ENCODE measurements around the gene GTF2H2.
"Not testable (repeated sequence)": the region's sequence is repeated elsewhere in the genome, so short reads cannot be mapped to it uniquely, and the experiment has no call there.

GTF2H2 gene

GRCh38 chr5:71067262-71067928, at the start of gene GTF2H2:
TSS of gene GTF2H2 (minus strand) at chr5:71067676. CDS start at chr5:71062763, 4,913 bp downstream.
- DNase-seq: not testable (repeated sequence)

- DNase-seq: not testable (repeated sequence)
Measured at GRCh38 chr5:71109730-71110275, 42.3 kb upstream of the GTF2H2 start.

- DNase-seq: not testable (repeated sequence)
Measured at GRCh38 chr5:71099996-71100395, 32.5 kb upstream of the GTF2H2 start.

- not testable (repeated sequence) for DNase-seq
Measured at GRCh38 chr5:71097930-71098203, 30.4 kb upstream of the GTF2H2 start.

GRCh38 chr5:71097173-71097929, 29.9 kb upstream of the GTF2H2 start:
- not testable (repeated sequence) for DNase-seq

- DNase-seq: not testable (repeated sequence)
Measured at GRCh38 chr5:71089773-71090172, 22.3 kb upstream of the GTF2H2 start.

- DNase-seq: not testable (repeated sequence)
Measured at GRCh38 chr5:71088754-71089153, 21.3 kb upstream of the GTF2H2 start.

GRCh38 chr5:71086145-71086544, 18.7 kb upstream of the GTF2H2 start:
- DNase-seq: not testable (repeated sequence)

GRCh38 chr5:71084280-71085063, 17.0 kb upstream of the GTF2H2 start:
- not testable (repeated sequence) for DNase-seq

GRCh38 chr5:71082898-71083297, 15.4 kb upstream of the GTF2H2 start:
- DNase-seq: not testable (repeated sequence)

- not testable (repeated sequence) for DNase-seq
Measured at GRCh38 chr5:71082340-71082739, 14.9 kb upstream of the GTF2H2 start.

GRCh38 chr5:71061322-71061721, 6.2 kb downstream of the GTF2H2 start:
- DNase-seq: not testable (repeated sequence)

GRCh38 chr5:71059426-71059825, 8.1 kb downstream of the GTF2H2 start:
- not testable (repeated sequence) for DNase-seq

- not testable (repeated sequence) for DNase-seq
Measured at GRCh38 chr5:71044808-71045207, 22.7 kb downstream of the GTF2H2 start.

- not testable (repeated sequence) for DNase-seq
Measured at GRCh38 chr5:71044128-71044527, 23.3 kb downstream of the GTF2H2 start.

GRCh38 chr5:71031046-71031776, 36.3 kb downstream of the GTF2H2 start:
- not testable (repeated sequence) for DNase-seq

GRCh38 chr5:71025289-71025953, 42.1 kb downstream of the GTF2H2 start, which contains the start of gene NAIP:
TSS of gene NAIP (minus strand) at chr5:71025339. CDS start at chr5:71012915, 12,424 bp downstream.
- not testable (repeated sequence) for DNase-seq

GRCh38 chr5:71020643-71021042, 46.8 kb downstream of the GTF2H2 start:
- not testable (repeated sequence) for DNase-seq

GRCh38 chr5:71018376-71019005, 49.0 kb downstream of the GTF2H2 start:
- DNase-seq: not testable (repeated sequence)

GRCh38 chr5:71014176-71014575, 53.3 kb downstream of the GTF2H2 start:
- DNase-seq: no peak

GRCh38 chr5:71013575-71013974, 53.9 kb downstream of the GTF2H2 start:
- no peak for DNase-seq
